Hepatocyte (in vitro differentiated cells): ENCODE results near the gene KAT2A.

Experiments
- EZH2 ChIP-seq: fragments of 200-600 bp; sonication (generic); IDR thresholded peaks from 2 replicates; pipeline ENCODE4 v1.6.1; 2016; ENCODE audit warnings: antibody characterized with exemption, mild to moderate bottlenecking, borderline replicate concordance
- TF ChIP-seq, protein P1 (sequence below): fragments of 200-600 bp; sonication (generic); IDR thresholded peaks from 2 replicates; pipeline ENCODE4 v1.5.1; 2016; ENCODE audit warnings: antibody characterized with exemption, mild to moderate bottlenecking; ENCODE audit not compliant: poor library complexity

DNA sequence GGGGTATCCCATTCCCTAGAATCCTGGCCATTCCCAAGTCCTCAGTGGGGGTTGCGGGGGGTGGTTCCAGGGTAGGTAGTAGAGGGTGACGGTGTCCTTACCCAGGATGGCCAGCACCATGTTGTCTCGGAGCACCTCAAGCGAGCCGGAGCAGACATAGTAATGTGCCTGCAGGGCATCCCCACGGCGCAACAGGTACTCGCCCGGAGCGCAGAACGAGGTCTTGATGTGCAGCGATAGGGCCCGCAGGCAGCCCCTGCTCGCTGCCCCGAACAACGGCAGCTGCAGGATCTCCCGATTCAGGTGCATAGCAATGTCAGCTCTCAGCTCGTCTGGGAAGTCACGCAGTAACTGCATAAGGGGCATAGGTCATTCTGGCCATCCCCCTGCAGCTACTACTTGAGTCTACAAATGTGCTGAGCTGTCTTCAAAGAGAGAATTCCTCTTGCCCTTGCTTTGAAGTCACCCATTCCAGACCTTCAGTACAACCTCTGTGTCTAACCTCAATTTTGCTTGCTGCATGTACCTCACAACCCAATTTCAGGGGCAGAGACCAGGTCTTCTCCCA, 45.1 kb upstream of the KAT2A start:
- TF ChIP-seq, protein P1, sequence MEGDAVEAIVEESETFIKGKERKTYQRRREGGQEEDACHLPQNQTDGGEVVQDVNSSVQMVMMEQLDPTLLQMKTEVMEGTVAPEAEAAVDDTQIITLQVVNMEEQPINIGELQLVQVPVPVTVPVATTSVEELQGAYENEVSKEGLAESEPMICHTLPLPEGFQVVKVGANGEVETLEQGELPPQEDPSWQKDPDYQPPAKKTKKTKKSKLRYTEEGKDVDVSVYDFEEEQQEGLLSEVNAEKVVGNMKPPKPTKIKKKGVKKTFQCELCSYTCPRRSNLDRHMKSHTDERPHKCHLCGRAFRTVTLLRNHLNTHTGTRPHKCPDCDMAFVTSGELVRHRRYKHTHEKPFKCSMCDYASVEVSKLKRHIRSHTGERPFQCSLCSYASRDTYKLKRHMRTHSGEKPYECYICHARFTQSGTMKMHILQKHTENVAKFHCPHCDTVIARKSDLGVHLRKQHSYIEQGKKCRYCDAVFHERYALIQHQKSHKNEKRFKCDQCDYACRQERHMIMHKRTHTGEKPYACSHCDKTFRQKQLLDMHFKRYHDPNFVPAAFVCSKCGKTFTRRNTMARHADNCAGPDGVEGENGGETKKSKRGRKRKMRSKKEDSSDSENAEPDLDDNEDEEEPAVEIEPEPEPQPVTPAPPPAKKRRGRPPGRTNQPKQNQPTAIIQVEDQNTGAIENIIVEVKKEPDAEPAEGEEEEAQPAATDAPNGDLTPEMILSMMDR, result no peak
- TF ChIP-seq EZH2, result no peak
